Hepatocyte (in vitro differentiated cells): ENCODE results near the gene SGTA.

Experiments used
- CTCF ChIP-seq: fragments of 200-600 bp; sonication (generic); IDR thresholded peaks from 2 replicates; pipeline ENCODE4 v1.5.1; 2016; ENCODE audit warnings: antibody characterized with exemption, mild to moderate bottlenecking; ENCODE audit not compliant: poor library complexity
- EZH2 ChIP-seq: fragments of 200-600 bp; sonication (generic); IDR thresholded peaks from 2 replicates; pipeline ENCODE4 v1.6.1; 2016; ENCODE audit warnings: antibody characterized with exemption, mild to moderate bottlenecking, borderline replicate concordance
- EZH2phosphoT487 ChIP-seq: fragments of 200-600 bp; sonication (generic); IDR thresholded peaks from one replicate; pipeline ENCODE4 v1.6.1; 2018; ENCODE audit warnings: antibody characterized with exemption, mild to moderate bottlenecking, low read depth, moderate library complexity; ENCODE audit not compliant: unreplicated experiment, severe bottlenecking

DNA sequence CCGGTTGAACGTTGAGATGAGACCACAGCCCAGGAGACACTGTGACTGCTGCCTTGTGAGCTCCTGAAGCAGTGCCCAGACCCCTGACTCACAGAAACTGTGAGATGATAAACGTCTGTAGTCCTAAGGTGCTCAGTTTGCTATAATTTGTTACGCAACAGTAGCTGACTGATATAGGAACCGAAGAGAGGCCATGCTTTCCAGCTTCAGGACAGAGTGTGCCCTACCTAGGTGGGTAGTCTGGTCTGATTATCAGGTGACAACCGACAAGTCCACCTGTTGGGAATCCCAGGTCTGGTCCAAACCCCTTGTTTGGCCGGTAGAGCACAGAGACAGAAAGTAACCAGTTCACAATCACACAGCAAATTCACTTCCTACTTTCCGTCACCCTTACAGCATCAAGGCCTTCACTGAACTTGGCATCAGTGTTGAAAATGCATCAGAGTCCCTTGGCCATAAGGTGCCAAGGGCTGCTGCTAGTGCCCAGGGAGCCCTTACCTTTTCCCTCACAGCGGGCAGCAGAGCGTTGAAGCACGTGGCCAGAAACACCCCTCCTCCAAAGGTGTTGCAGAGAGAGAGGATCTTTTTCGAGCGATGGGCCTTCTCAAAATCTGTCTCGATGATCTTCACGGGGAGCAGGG lies 46.4 kb downstream of the SGTA start:
- TF ChIP-seq CTCF (no peak), EZH2phosphoT487 (no peak), EZH2 (no peak)
